ENCODE measurements around the gene GRIK2. TPM values are rescaled to one million over a fixed set of nuclear protein-coding genes. Genes with fewer than 3 reads are reported as not detected.

Gene GRIK2
- total RNA-seq, 1 experiment from 2014 or later, result 0.07 TPM

- DNase-seq, result no peak
- Histone ChIP-seq H3K9me2 (replicated peaks; ENCODE audit: insufficient read depth, low read length) (no peaks in the 10 kb centered on the region), H3K36me3 (ENCODE audit: insufficient read depth, low read length) (no peaks in the 10 kb centered on the region), H3K27ac (ENCODE audit: low read length) (no peak overlapping the region), H3K27me3 (ENCODE audit: low read length) (no peaks in the 10 kb centered on the region), H4K20me1 (ENCODE audit: insufficient read depth, low read depth, low read length) (no peaks in the 10 kb centered on the region), H2AFZ (ENCODE audit: low read length) (no peak overlapping the region), H3K4me1 (ENCODE audit: low read length) (no peaks in the 10 kb centered on the region), H3K9ac (ENCODE audit: low read length) (no peak overlapping the region), H3K4me2 (ENCODE audit: low read depth, low read length, poor library complexity, severe bottlenecking) (no peak overlapping the region), H3K4me3 (ENCODE audit: low read length) (no peak overlapping the region), H3K79me2 (ENCODE audit: low read length) (no peaks in the 10 kb centered on the region), H3K9me3 (ENCODE audit: low read length) (no peaks in the 10 kb centered on the region)
Observed at GRCh38 chr6:101605874-101606273, 212.4 kb downstream of the GRIK2 start.

- no peak overlapping the region for H3K9ac ChIP-seq (ENCODE audit: low read length)
- no peak overlapping the region for H3K4me2 ChIP-seq (ENCODE audit: low read depth, low read length, poor library complexity, severe bottlenecking)
- no peak overlapping the region for H3K27ac ChIP-seq (ENCODE audit: low read length)
- H3K9me2 ChIP-seq (replicated peaks; ENCODE audit: insufficient read depth, low read length), result no peaks in the 10 kb centered on the region
- H4K20me1 ChIP-seq (ENCODE audit: insufficient read depth, low read depth, low read length), result no peaks in the 10 kb centered on the region
- DNase-seq, result no peak
- H2AFZ ChIP-seq (ENCODE audit: low read length), result no peak overlapping the region
- no peaks in the 10 kb centered on the region for H3K9me3 ChIP-seq (ENCODE audit: low read length)
- H3K36me3 ChIP-seq (ENCODE audit: insufficient read depth, low read length), result no peaks in the 10 kb centered on the region
- no peaks in the 10 kb centered on the region for H3K4me1 ChIP-seq (ENCODE audit: low read length)
- no peaks in the 10 kb centered on the region for H3K79me2 ChIP-seq (ENCODE audit: low read length)
- no peaks in the 10 kb centered on the region for H3K27me3 ChIP-seq (ENCODE audit: low read length)
- H3K4me3 ChIP-seq (ENCODE audit: low read length), result no peak overlapping the region
Observed at GRCh38 chr6:101607111-101607690, 213.7 kb downstream of the GRIK2 start.

GRCh38 chr6:101608703-101609102, 215.2 kb downstream of the GRIK2 start:
- H3K36me3 ChIP-seq (ENCODE audit: insufficient read depth, low read length), result no peaks in the 10 kb centered on the region
- H3K9ac ChIP-seq (ENCODE audit: low read length), result no peak overlapping the region
- no peaks in the 10 kb centered on the region for H3K4me1 ChIP-seq (ENCODE audit: low read length)
- no peak for DNase-seq
- no peak overlapping the region for H3K4me2 ChIP-seq (ENCODE audit: low read depth, low read length, poor library complexity, severe bottlenecking)
- H3K27me3 ChIP-seq (ENCODE audit: low read length), result no peaks in the 10 kb centered on the region
- no peak overlapping the region for H3K27ac ChIP-seq (ENCODE audit: low read length)
- H3K79me2 ChIP-seq (ENCODE audit: low read length), result no peaks in the 10 kb centered on the region
- H3K9me2 ChIP-seq (replicated peaks; ENCODE audit: insufficient read depth, low read length), result no peaks in the 10 kb centered on the region
- no peaks in the 10 kb centered on the region for H4K20me1 ChIP-seq (ENCODE audit: insufficient read depth, low read depth, low read length)
- H2AFZ ChIP-seq (ENCODE audit: low read length), result no peak overlapping the region
- no peaks in the 10 kb centered on the region for H3K9me3 ChIP-seq (ENCODE audit: low read length)
- no peak overlapping the region for H3K4me3 ChIP-seq (ENCODE audit: low read length)

GRCh38 chr6:101613556-101613955, 220.0 kb downstream of the GRIK2 start:
- Histone ChIP-seq H3K4me3 (ENCODE audit: low read length) (no peak overlapping the region), H3K79me2 (ENCODE audit: low read length) (no peaks in the 10 kb centered on the region), H3K9me2 (replicated peaks; ENCODE audit: insufficient read depth, low read length) (no peaks in the 10 kb centered on the region), H3K9me3 (ENCODE audit: low read length) (no peaks in the 10 kb centered on the region; the same call in 1 of the 2 replicates), H3K27ac (ENCODE audit: low read length) (no peak overlapping the region), H3K9ac (ENCODE audit: low read length) (no peak overlapping the region), H2AFZ (ENCODE audit: low read length) (no peak overlapping the region), H4K20me1 (ENCODE audit: insufficient read depth, low read depth, low read length) (no peaks in the 10 kb centered on the region), H3K27me3 (ENCODE audit: low read length) (no peaks in the 10 kb centered on the region), H3K4me1 (ENCODE audit: low read length) (no peaks in the 10 kb centered on the region), H3K36me3 (ENCODE audit: insufficient read depth, low read length) (no peaks in the 10 kb centered on the region), H3K4me2 (ENCODE audit: low read depth, low read length, poor library complexity, severe bottlenecking) (no peak overlapping the region)
- DNase-seq, result no peak

- H2AFZ ChIP-seq (ENCODE audit: low read length), result no peak overlapping the region
- no peak overlapping the region for H3K9ac ChIP-seq (ENCODE audit: low read length)
- H3K79me2 ChIP-seq (ENCODE audit: low read length), result no peaks in the 10 kb centered on the region
- no peak overlapping the region for H3K4me2 ChIP-seq (ENCODE audit: low read depth, low read length, poor library complexity, severe bottlenecking)
- H3K9me3 ChIP-seq (ENCODE audit: low read length), result no peaks in the 10 kb centered on the region; the same call in 1 of the 2 replicates
- no peaks in the 10 kb centered on the region for H3K27me3 ChIP-seq (ENCODE audit: low read length)
- no peak for DNase-seq
- H3K4me3 ChIP-seq (ENCODE audit: low read length), result no peak overlapping the region
- no peaks in the 10 kb centered on the region for H3K4me1 ChIP-seq (ENCODE audit: low read length)
- no peaks in the 10 kb centered on the region for H3K36me3 ChIP-seq (ENCODE audit: insufficient read depth, low read length)
- H4K20me1 ChIP-seq (ENCODE audit: insufficient read depth, low read depth, low read length), result no peaks in the 10 kb centered on the region
- H3K9me2 ChIP-seq (replicated peaks; ENCODE audit: insufficient read depth, low read length), result no peaks in the 10 kb centered on the region
- no peak overlapping the region for H3K27ac ChIP-seq (ENCODE audit: low read length)
Observed at GRCh38 chr6:101614774-101615173, 221.3 kb downstream of the GRIK2 start.

- H3K4me3 ChIP-seq (ENCODE audit: low read length), result no peak overlapping the region
- H3K9me2 ChIP-seq (replicated peaks; ENCODE audit: insufficient read depth, low read length), result no peaks in the 10 kb centered on the region
- no peaks in the 10 kb centered on the region for H3K4me1 ChIP-seq (ENCODE audit: low read length)
- H3K4me2 ChIP-seq (ENCODE audit: low read depth, low read length, poor library complexity, severe bottlenecking), result no peak overlapping the region
- H3K79me2 ChIP-seq (ENCODE audit: low read length), result no peaks in the 10 kb centered on the region
- H2AFZ ChIP-seq (ENCODE audit: low read length), result no peak overlapping the region
- peaks cover 9% of the 10 kb centered on the region; the same call in 1 of the 2 replicates for H3K9me3 ChIP-seq (ENCODE audit: low read length)
- no peaks in the 10 kb centered on the region for H3K27me3 ChIP-seq (ENCODE audit: low read length)
- H3K9ac ChIP-seq (ENCODE audit: low read length), result no peak overlapping the region
- no peak for DNase-seq
- H3K36me3 ChIP-seq (ENCODE audit: insufficient read depth, low read length), result no peaks in the 10 kb centered on the region
- H4K20me1 ChIP-seq (ENCODE audit: insufficient read depth, low read depth, low read length), result no peaks in the 10 kb centered on the region
- no peak overlapping the region for H3K27ac ChIP-seq (ENCODE audit: low read length)
Observed at GRCh38 chr6:101626269-101626668, 232.8 kb downstream of the GRIK2 start.

GRCh38 chr6:101630941-101631340, 237.4 kb downstream of the GRIK2 start:
- H3K27me3 ChIP-seq (ENCODE audit: low read length), result no peaks in the 10 kb centered on the region
- H3K9me3 ChIP-seq (ENCODE audit: low read length), result peaks cover 9% of the 10 kb centered on the region
- H3K79me2 ChIP-seq (ENCODE audit: low read length), result no peaks in the 10 kb centered on the region
- H3K9me2 ChIP-seq (replicated peaks; ENCODE audit: insufficient read depth, low read length), result no peaks in the 10 kb centered on the region; the same call in 1 of the 2 replicates
- no peaks in the 10 kb centered on the region for H3K4me1 ChIP-seq (ENCODE audit: low read length)
- no peak overlapping the region for H2AFZ ChIP-seq (ENCODE audit: low read length)
- no peak overlapping the region for H3K27ac ChIP-seq (ENCODE audit: low read length)
- H3K4me2 ChIP-seq (ENCODE audit: low read depth, low read length, poor library complexity, severe bottlenecking), result no peak overlapping the region
- H3K4me3 ChIP-seq (ENCODE audit: low read length), result no peak overlapping the region
- no peaks in the 10 kb centered on the region for H3K36me3 ChIP-seq (ENCODE audit: insufficient read depth, low read length)
- no peak overlapping the region for H3K9ac ChIP-seq (ENCODE audit: low read length)
- no peaks in the 10 kb centered on the region for H4K20me1 ChIP-seq (ENCODE audit: insufficient read depth, low read depth, low read length)
- no peak for DNase-seq

GRCh38 chr6:101633081-101633480, 239.6 kb downstream of the GRIK2 start:
- Histone ChIP-seq H3K27ac (ENCODE audit: low read length) (no peak overlapping the region), H3K27me3 (ENCODE audit: low read length) (no peaks in the 10 kb centered on the region), H3K9ac (ENCODE audit: low read length) (no peak overlapping the region), H3K9me2 (replicated peaks; ENCODE audit: insufficient read depth, low read length) (no peaks in the 10 kb centered on the region; the same call in 1 of the 2 replicates), H3K36me3 (ENCODE audit: insufficient read depth, low read length) (no peaks in the 10 kb centered on the region), H3K4me1 (ENCODE audit: low read length) (no peaks in the 10 kb centered on the region), H3K9me3 (ENCODE audit: low read length) (peaks cover 9% of the 10 kb centered on the region), H2AFZ (ENCODE audit: low read length) (no peak overlapping the region), H3K4me3 (ENCODE audit: low read length) (no peak overlapping the region), H3K79me2 (ENCODE audit: low read length) (no peaks in the 10 kb centered on the region), H4K20me1 (ENCODE audit: insufficient read depth, low read depth, low read length) (no peaks in the 10 kb centered on the region), H3K4me2 (ENCODE audit: low read depth, low read length, poor library complexity, severe bottlenecking) (no peak overlapping the region)
- DNase-seq, result no peak
